ENCODE measurements around the gene ATP5MC2. TPM values are rescaled to one million over a fixed set of nuclear protein-coding genes. Genes with fewer than 3 reads are reported as not detected.
"Not testable (repeated sequence)": the region's sequence is repeated elsewhere in the genome, so short reads cannot be mapped to it uniquely, and the experiment has no call there.

The ATP5MC2 gene
- total RNA-seq, 4 donors from 2014 or later: 428 to 714 (median 580) TPM

DNA sequence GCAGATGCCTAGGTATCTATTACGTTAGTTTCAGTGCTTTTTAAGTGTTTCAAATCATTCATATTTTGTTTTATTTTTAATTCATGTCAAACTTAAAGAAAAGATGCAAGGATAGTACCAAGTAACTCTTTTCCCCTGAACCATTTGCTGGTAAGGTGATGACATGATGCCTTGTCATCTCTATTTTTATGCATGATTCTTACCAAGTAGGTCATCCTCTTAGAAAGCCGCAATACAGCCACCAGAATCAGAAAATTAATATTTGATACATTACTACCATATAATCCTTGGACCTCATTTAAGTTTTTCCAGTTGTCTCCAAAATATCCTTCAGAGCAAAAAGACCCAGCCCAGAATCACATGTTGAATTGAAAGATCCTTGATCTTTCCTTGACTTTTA lies 22.3 kb downstream of the ATP5MC2 start:
- DNase-seq: no peak
- Histone ChIP-seq H3K9me3 (no peaks in the 10 kb centered on the region), H3K27me3 (no peaks in the 10 kb centered on the region), H3K36me3 (no peaks in the 10 kb centered on the region), H3K4me1 (peaks cover 7 to 17% of the 10 kb centered on the region in 2 donors), H3K4me3 (no peak overlapping the region), H3K27ac (no peak overlapping the region)
- TF ChIP-seq POLR2A (IDR thresholded peaks at IDR 0.05): no peak
- TF ChIP-seq, protein P1, sequence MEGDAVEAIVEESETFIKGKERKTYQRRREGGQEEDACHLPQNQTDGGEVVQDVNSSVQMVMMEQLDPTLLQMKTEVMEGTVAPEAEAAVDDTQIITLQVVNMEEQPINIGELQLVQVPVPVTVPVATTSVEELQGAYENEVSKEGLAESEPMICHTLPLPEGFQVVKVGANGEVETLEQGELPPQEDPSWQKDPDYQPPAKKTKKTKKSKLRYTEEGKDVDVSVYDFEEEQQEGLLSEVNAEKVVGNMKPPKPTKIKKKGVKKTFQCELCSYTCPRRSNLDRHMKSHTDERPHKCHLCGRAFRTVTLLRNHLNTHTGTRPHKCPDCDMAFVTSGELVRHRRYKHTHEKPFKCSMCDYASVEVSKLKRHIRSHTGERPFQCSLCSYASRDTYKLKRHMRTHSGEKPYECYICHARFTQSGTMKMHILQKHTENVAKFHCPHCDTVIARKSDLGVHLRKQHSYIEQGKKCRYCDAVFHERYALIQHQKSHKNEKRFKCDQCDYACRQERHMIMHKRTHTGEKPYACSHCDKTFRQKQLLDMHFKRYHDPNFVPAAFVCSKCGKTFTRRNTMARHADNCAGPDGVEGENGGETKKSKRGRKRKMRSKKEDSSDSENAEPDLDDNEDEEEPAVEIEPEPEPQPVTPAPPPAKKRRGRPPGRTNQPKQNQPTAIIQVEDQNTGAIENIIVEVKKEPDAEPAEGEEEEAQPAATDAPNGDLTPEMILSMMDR (IDR thresholded peaks at IDR 0.05 in 4 of 5, conservative IDR thresholded peaks at IDR 0.05 in 1 of 5): no peak
- in situ Hi-C loops (cut with MboI; ENCODE audit: low sequenced_read_pairs in 4 of 4) (no loop called here), intact Hi-C loops (cut with DNase I; ENCODE audit: low total_unique reads) (no loop called here)
- peak; percentile 81 to 84 for ATAC-seq

DNA sequence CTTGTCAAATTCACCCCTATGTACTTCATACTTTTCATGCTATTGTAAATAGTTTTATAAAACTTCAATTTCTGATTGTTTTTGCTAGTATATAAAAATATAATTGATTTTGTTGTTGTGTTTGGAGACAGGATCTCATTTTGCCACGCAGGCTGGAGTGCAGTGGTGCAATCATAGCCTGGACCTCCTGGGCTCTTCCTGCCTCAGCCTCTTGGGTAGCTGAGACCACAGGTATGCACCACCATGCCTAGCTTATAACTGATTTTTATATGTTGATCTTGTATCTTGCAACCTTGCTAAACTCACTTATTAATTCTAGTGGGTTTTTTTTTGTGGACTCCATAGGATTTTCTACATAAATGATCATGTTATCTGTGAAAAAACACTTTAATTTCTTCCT lies 23.5 kb downstream of the ATP5MC2 start:
- no peaks in the 10 kb centered on the region for H3K36me3 ChIP-seq
- no peak overlapping the region for H3K27ac ChIP-seq
- TF ChIP-seq POLR2A (IDR thresholded peaks at IDR 0.05): no peak
- TF ChIP-seq, protein P1 (IDR thresholded peaks at IDR 0.05 in 4 of 5, conservative IDR thresholded peaks at IDR 0.05 in 1 of 5): no peak
- DNase-seq (no peak), ATAC-seq (no peak)
- no peaks in the 10 kb centered on the region for H3K27me3 ChIP-seq
- intact Hi-C loops (cut with DNase I; ENCODE audit: low total_unique reads): no loop called here
- no peaks in the 10 kb centered on the region for H3K9me3 ChIP-seq
- in situ Hi-C loops (cut with MboI; ENCODE audit: low sequenced_read_pairs in 4 of 4): no loop called here
- H3K4me3 ChIP-seq: no peak overlapping the region
- peaks cover 0 to 8% of the 10 kb centered on the region in 2 donors for H3K4me1 ChIP-seq

DNA sequence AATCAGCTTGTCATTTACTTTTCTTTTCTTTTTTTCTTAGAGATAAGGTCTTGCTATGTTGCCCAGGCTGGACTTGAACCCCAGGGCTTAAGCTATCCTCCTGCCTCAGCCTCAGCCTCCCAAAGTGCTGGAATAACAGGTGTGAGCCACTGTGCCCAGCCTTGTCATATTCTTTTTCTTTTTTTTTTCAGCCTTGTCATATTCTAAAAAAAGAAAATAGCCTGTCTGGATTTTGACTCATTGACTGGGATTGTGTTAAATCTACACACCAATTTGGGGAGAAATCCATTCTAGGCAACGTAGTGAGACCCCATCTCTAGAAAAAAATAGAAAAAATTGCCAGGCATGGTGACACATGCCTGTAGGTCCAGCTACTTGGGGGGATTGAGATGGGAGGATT lies 24.1 kb downstream of the ATP5MC2 start:
- no peaks in the 10 kb centered on the region for H3K9me3 ChIP-seq
- intact Hi-C loops (cut with DNase I; ENCODE audit: low total_unique reads) (no loop called here), in situ Hi-C loops (cut with MboI; ENCODE audit: low sequenced_read_pairs in 4 of 4) (no loop called here)
- DNase-seq (no peak), ATAC-seq (peak; percentile 61)
- no peaks in the 10 kb centered on the region for H3K27me3 ChIP-seq
- peaks cover 0 to 8% of the 10 kb centered on the region in 2 donors for H3K4me1 ChIP-seq
- no peak overlapping the region for H3K27ac ChIP-seq
- TF ChIP-seq POLR2A (IDR thresholded peaks at IDR 0.05): no peak
- TF ChIP-seq, protein P1 (IDR thresholded peaks at IDR 0.05 in 4 of 5, conservative IDR thresholded peaks at IDR 0.05 in 1 of 5): no peak
- H3K4me3 ChIP-seq: no peak overlapping the region
- H3K36me3 ChIP-seq: no peaks in the 10 kb centered on the region

DNA sequence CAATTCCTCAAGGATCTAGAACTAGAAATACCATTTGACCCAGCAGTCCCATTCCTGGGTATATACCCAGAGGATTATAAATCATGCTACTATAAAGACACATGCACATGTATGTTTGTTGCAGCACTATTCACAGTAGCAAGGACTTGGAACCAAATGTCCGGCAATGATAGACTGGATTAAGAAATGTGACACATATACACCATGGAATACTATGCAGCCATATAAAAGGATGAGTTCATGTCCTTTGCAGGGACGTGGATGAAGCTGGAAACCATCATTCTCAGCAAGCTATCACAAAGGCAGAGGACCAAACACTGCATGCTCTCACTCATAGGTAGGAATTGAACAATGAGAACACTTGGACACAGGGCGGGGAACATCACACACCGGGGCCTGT lies 29.6 kb downstream of the ATP5MC2 start:
- H3K27ac ChIP-seq; H3K36me3 ChIP-seq; intact Hi-C loops (cut with DNase I; ENCODE audit: low total_unique reads); H3K4me3 ChIP-seq; in situ Hi-C loops (cut with MboI; ENCODE audit: low sequenced_read_pairs in 4 of 4); H3K27me3 ChIP-seq; DNase-seq; ATAC-seq; H3K4me1 ChIP-seq; H3K9me3 ChIP-seq: not testable (repeated sequence)

DNA sequence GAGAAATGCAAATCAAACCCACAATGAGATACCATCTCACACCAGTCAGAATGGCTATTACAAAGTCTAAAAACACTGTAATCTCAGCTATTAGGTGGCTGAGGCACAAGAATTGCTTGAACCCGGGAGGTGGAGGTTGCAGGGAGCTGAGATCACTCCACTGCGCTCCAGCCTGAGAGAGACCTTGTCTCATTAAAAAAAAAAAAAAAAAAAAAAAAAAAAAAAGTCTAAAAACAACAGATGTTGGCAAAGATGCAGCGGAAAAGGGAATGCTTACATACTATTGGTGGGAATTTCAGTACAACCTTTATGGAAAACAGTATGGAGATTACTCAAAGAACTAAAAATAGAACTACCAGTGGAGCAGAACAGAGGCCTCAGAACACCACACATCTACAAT lies 30.7 kb downstream of the ATP5MC2 start:
- TF ChIP-seq POLR2A (IDR thresholded peaks at IDR 0.05): no peak
- DNase-seq (no peak), ATAC-seq (no peak)
- H3K36me3 ChIP-seq: no peaks in the 10 kb centered on the region
- intact Hi-C loops (cut with DNase I; ENCODE audit: low total_unique reads): no loop called here
- H3K27ac ChIP-seq: no peak overlapping the region
- H3K27me3 ChIP-seq: no peaks in the 10 kb centered on the region
- in situ Hi-C loops (cut with MboI; ENCODE audit: low sequenced_read_pairs in 4 of 4): no loop called here
- no peaks in the 10 kb centered on the region for H3K9me3 ChIP-seq
- no peaks in the 10 kb centered on the region for H3K4me1 ChIP-seq
- no peak overlapping the region for H3K4me3 ChIP-seq

DNA sequence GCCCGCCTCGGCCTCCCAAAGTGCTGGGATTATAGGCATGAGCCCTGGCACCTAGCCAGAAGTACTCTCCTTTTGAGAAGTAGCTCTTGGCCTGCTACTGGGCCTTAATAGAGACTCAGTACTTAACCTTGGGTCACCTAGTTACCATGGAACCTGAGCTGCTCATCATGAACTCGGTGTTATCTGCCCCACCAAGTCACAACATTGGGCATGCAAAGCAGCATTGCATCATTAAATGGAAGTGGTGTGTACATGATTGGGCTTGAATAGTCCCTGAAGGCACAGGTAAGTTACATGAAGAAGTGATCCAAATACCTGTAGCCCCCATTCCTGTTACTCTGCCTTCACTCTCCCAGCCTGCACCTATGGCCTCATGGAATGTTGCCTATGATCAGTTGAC lies 31.8 kb downstream of the ATP5MC2 start:
- H3K36me3 ChIP-seq: no peaks in the 10 kb centered on the region
- H3K9me3 ChIP-seq: no peaks in the 10 kb centered on the region
- no peaks in the 10 kb centered on the region for H3K27me3 ChIP-seq
- TF ChIP-seq POLR2A (IDR thresholded peaks at IDR 0.05): no peak
- TF ChIP-seq, protein P1 (IDR thresholded peaks at IDR 0.05 in 4 of 5, conservative IDR thresholded peaks at IDR 0.05 in 1 of 5): no peak
- H3K4me1 ChIP-seq: no peaks in the 10 kb centered on the region
- in situ Hi-C loops (cut with MboI; ENCODE audit: low sequenced_read_pairs in 4 of 4): no loop called here
- intact Hi-C loops (cut with DNase I; ENCODE audit: low total_unique reads): no loop called here
- H3K4me3 ChIP-seq: no peak overlapping the region
- no peak for DNase-seq
- H3K27ac ChIP-seq: no peak overlapping the region
- ATAC-seq: no peak

Measured in gastrocnemius medialis (tissue), 4 donors.